Thyroid gland (tissue), 4 donors: ENCODE measurements around the gene PIK3C2B. TPM values are rescaled to one million over a fixed set of nuclear protein-coding genes. Genes with fewer than 3 reads are reported as not detected.

Source experiments
- DNase-seq, 2 donors: peaks; one replicate each; pipeline ENCODE4 v3.0.0-alpha.2; 2019
- H3K27ac ChIP-seq, 3 donors: fragments of 200-600 bp; sonication (generic); 1 replicate in 2 of 3; 2 replicates in 1 of 3; pipeline ENCODE4 v1.5.1; 2016 to 2019; ENCODE audit warnings: mild to moderate bottlenecking in 1 of 3, moderate library complexity in 1 of 3
- H3K27me3 ChIP-seq: fragments of 200-600 bp; sonication (generic); one replicate; pipeline ENCODE4 v1.5.1; 2019
- H3K36me3 ChIP-seq, 2 donors: fragments of 200-600 bp; sonication (generic); one replicate each; pipeline ENCODE4 v1.5.1; 2016 to 2019
- H3K4me1 ChIP-seq, 2 donors: fragments of 200-600 bp; sonication (generic); one replicate each; pipeline ENCODE4 v1.5.1; 2017 to 2019
- H3K4me3 ChIP-seq, 3 donors: fragments of 200-600 bp; sonication (generic); replicated peaks in 1 of 3; 1 replicate in 2 of 3; 2 replicates in 1 of 3; pipeline ENCODE4 v1.5.1; 2016; ENCODE audit warnings: mild to moderate bottlenecking in 1 of 3
- H3K9me3 ChIP-seq: fragments of 200-600 bp; sonication (generic); one replicate; pipeline ENCODE4 v1.5.1; 2017
- CTCF ChIP-seq, 6 experiments: fragments of 200-600 bp in 3 of 6; fragments of 450-650 bp in 3 of 6; sonication (generic) in 3 of 6; IDR thresholded peaks; one replicate each; pipeline ENCODE4 v1.5.1; 2016 to 2019; ENCODE audit warnings: antibody characterized with exemption in 6 of 6, mild to moderate bottlenecking in 2 of 6, inconsistent platforms in 1 of 6, moderate library complexity in 1 of 6
- POLR2A ChIP-seq, 2 donors: fragments of 450-650 bp; IDR thresholded peaks; one replicate each; pipeline ENCODE4 v1.6.1; 2017; ENCODE audit warnings: antibody characterized with exemption in 2 of 2, mild to moderate bottlenecking in 2 of 2, moderate library complexity in 1 of 2
- WGBS, 2 donors: methylation state at CpG; one replicate each; pipeline ENCODE4 v1.1.5; 2017; 5-methylcytosine and 5-hydroxymethylcytosine counted together
- intact Hi-C: fragments of 100-400 bp; cut with DNase I; formaldehyde crosslinking; loops from one replicate; pipeline ENCODE4 v1.15.1; 2023
- total RNA-seq, 4 donors: library from RNA; depleted of rRNA; stranded (reverse); fragments of >200 nt; gene quantifications; one replicate each; pipeline ENCODE4 v1.2.3, GENCODE V29; 2016

Gene PIK3C2B
- total RNA-seq, 4 donors from 2014 or later: 19.9 to 36.9 (median 27.2) TPM

- H3K9me3 ChIP-seq: no peaks in the 10 kb centered on the region
- 69 to 72% methylated on average over 2 of the region's 2 CpGs for WGBS, 2 donors
- TF ChIP-seq POLR2A (IDR thresholded peaks at IDR 0.05) (no peak), CTCF (IDR thresholded peaks at IDR 0.05) (no peak)
- H3K4me3 ChIP-seq: no peak overlapping the region
- no peaks in the 10 kb centered on the region for H3K27me3 ChIP-seq
- H3K27ac ChIP-seq: peak overlapping the region; percentile 46 to 69 (median 67)
- intact Hi-C loops: no loop called here
- DNase-seq: no peak
- H3K36me3 ChIP-seq: peaks cover 0 to 8% of the 10 kb centered on the region in 2 donors
- peaks cover 27 to 43% of the 10 kb centered on the region in 2 donors for H3K4me1 ChIP-seq
Measured at GRCh38 chr1:204472660-204473059, 21.9 kb downstream of the PIK3C2B start.

GRCh38 chr1:204471687-204472086 is 22.9 kb downstream of the PIK3C2B start:
- Histone ChIP-seq H3K9me3 (no peaks in the 10 kb centered on the region), H3K36me3 (peaks cover 0 to 8% of the 10 kb centered on the region in 2 donors), H3K27me3 (no peaks in the 10 kb centered on the region), H3K27ac (no peak overlapping the region), H3K4me3 (no peak overlapping the region), H3K4me1 (peaks cover 25 to 42% of the 10 kb centered on the region in 2 donors)
- TF ChIP-seq POLR2A (IDR thresholded peaks at IDR 0.05): no peak
- no peak for TF ChIP-seq CTCF (IDR thresholded peaks at IDR 0.05)
- no peak for DNase-seq
- WGBS, 2 donors: 95% methylated on average over 4 of the region's 4 CpGs
- intact Hi-C loops: no loop called here

GRCh38 chr1:204469304-204469703 is 25.3 kb downstream of the PIK3C2B start:
- TF ChIP-seq POLR2A (IDR thresholded peaks at IDR 0.05): no peak
- TF ChIP-seq CTCF (IDR thresholded peaks at IDR 0.05): no peak
- H3K9me3 ChIP-seq: no peaks in the 10 kb centered on the region
- H3K27ac ChIP-seq: no peak overlapping the region
- DNase-seq: no peak
- 83 to 86% methylated on average over 7 to 10 of the region's 10 CpGs for WGBS, 2 donors
- H3K36me3 ChIP-seq: peaks cover 0 to 8% of the 10 kb centered on the region in 2 donors
- no peaks in the 10 kb centered on the region for H3K27me3 ChIP-seq
- H3K4me3 ChIP-seq: no peak overlapping the region
- H3K4me1 ChIP-seq: peaks cover 38 to 52% of the 10 kb centered on the region in 2 donors
- intact Hi-C loops: no loop called here

- Histone ChIP-seq H3K27ac (peak overlapping the region in 1 of 3 donors; percentile 28), H3K9me3 (no peaks in the 10 kb centered on the region), H3K36me3 (peaks cover under 1 to 8% of the 10 kb centered on the region in 2 donors), H3K4me1 (peaks cover 39 to 52% of the 10 kb centered on the region in 2 donors), H3K4me3 (no peak overlapping the region), H3K27me3 (no peaks in the 10 kb centered on the region)
- DNase-seq: no peak
- 89 to 90% methylated on average over 17 to 18 of the region's 18 CpGs for WGBS, 2 donors
- intact Hi-C loops: no loop called here
- TF ChIP-seq CTCF (IDR thresholded peaks at IDR 0.05) (no peak), POLR2A (IDR thresholded peaks at IDR 0.05) (no peak)
Measured at GRCh38 chr1:204468766-204469302, 25.8 kb downstream of the PIK3C2B start.

- WGBS, 2 donors: 90 to 96% methylated on average over 10 of the region's 10 CpGs
- no peak for TF ChIP-seq CTCF (IDR thresholded peaks at IDR 0.05)
- no peak for TF ChIP-seq POLR2A (IDR thresholded peaks at IDR 0.05)
- H3K4me1 ChIP-seq: peaks cover 36 to 49% of the 10 kb centered on the region in 2 donors
Measured at GRCh38 chr1:204468206-204468605, 26.4 kb downstream of the PIK3C2B start.

More at GRCh38 chr1:204468206-204468605, 26.4 kb downstream of the PIK3C2B start:
- DNase-seq: no peak
- Histone ChIP-seq H3K27ac (peak overlapping the region in 1 of 3 donors; percentile 28), H3K9me3 (no peaks in the 10 kb centered on the region), H3K36me3 (peaks cover 3 to 8% of the 10 kb centered on the region in 2 donors), H3K4me3 (no peak overlapping the region), H3K27me3 (no peaks in the 10 kb centered on the region)
- intact Hi-C loops: no loop called here
